Keratinocyte (primary cell): ENCODE data around the gene DAPK2. TPM values are rescaled to one million over a fixed set of nuclear protein-coding genes. Genes with fewer than 3 reads are reported as not detected.

Experiments
- DNase-seq: peaks from one replicate; pipeline ENCODE4 v3.0.0-alpha.2; 2011; ENCODE audit warnings: low read depth, missing footprints, low spot score
- FAIRE-seq: peaks from 2 replicates; lab custom pipeline; 2011; peaks lifted over from hg19 to GRCh38; lab: Jason Lieb, UNC
- H2AFZ ChIP-seq: 2 replicates; pipeline ENCODE4 v1.6.0; 2012; ENCODE audit warnings: low read length, control low read depth, inconsistent platforms; ENCODE audit not compliant: control insufficient read depth
- H3K27ac ChIP-seq: 2 replicates; pipeline ENCODE4 v1.5.1; 2011; ENCODE audit warnings: low read length; ENCODE audit not compliant: control insufficient read depth, insufficient read depth
- H3K27me3 ChIP-seq: 3 replicates; pipeline ENCODE4 v1.6.0; 2011; ENCODE audit warnings: low read length; ENCODE audit not compliant: control insufficient read depth, insufficient read depth; ENCODE audit errors: extremely low read depth
- H3K36me3 ChIP-seq, 2 experiments: 2 replicates in 1 of 2; 3 replicates in 1 of 2; pipeline ENCODE4 v1.5.1; 2011; ENCODE audit warnings: low read length in 2 of 2, mild to moderate bottlenecking in 1 of 2; ENCODE audit not compliant: control insufficient read depth in 2 of 2, insufficient read depth in 2 of 2; ENCODE audit errors: extremely low read depth in 1 of 2
- H3K4me1 ChIP-seq: 3 replicates; pipeline ENCODE4 v1.5.1; 2011; ENCODE audit warnings: low read length; ENCODE audit not compliant: control insufficient read depth, insufficient read depth; ENCODE audit errors: extremely low read depth
- H3K4me2 ChIP-seq: 3 replicates; pipeline ENCODE4 v1.6.0; 2011; ENCODE audit warnings: low read depth, low read length; ENCODE audit not compliant: control insufficient read depth, insufficient read depth; ENCODE audit errors: extremely low read depth
- H3K4me3 ChIP-seq, 3 experiments: fragments of 200-600 bp in 1 of 3; sonication (generic) in 1 of 3; 2 replicates in 2 of 3; 3 replicates in 1 of 3; pipeline ENCODE4 v1.5.1; 2011 to 2016; ENCODE audit warnings: low read length in 3 of 3, mild to moderate bottlenecking in 3 of 3, control low read depth in 2 of 3, inconsistent platforms in 1 of 3, low read depth in 1 of 3, mixed read lengths in 1 of 3, mixed run types in 1 of 3, moderate library complexity in 1 of 3; ENCODE audit not compliant: control insufficient read depth in 2 of 3, insufficient read depth in 2 of 3; ENCODE audit errors: extremely low read depth in 1 of 3
- H3K79me2 ChIP-seq: 2 replicates; pipeline ENCODE4 v1.6.0; 2012; ENCODE audit warnings: low read length; ENCODE audit not compliant: control insufficient read depth, insufficient read depth
- H3K9ac ChIP-seq: 3 replicates; pipeline ENCODE4 v1.6.0; 2011; ENCODE audit warnings: low read length; ENCODE audit not compliant: control insufficient read depth, insufficient read depth; ENCODE audit errors: extremely low read depth
- H3K9me1 ChIP-seq: 3 replicates; pipeline ENCODE4 v1.6.0; 2011; ENCODE audit warnings: low read length; ENCODE audit not compliant: control insufficient read depth, insufficient read depth; ENCODE audit errors: extremely low read depth
- H3K9me3 ChIP-seq: 2 replicates; pipeline ENCODE4 v1.5.1; 2012; ENCODE audit warnings: low read depth, low read length; ENCODE audit not compliant: control insufficient read depth
- H4K20me1 ChIP-seq: 3 replicates; pipeline ENCODE4 v1.6.0; 2011; ENCODE audit warnings: low read length; ENCODE audit not compliant: control insufficient read depth, insufficient read depth; ENCODE audit errors: extremely low read depth
- CTCF ChIP-seq, 3 experiments: IDR thresholded peaks in 1 of 3; conservative IDR thresholded peaks in 1 of 3; optimal IDR thresholded peaks in 1 of 3; 2 replicates in 2 of 3; 3 replicates in 1 of 3; pipeline versions ENCODE3 to v1.5.1; 2011; ENCODE audit warnings: low read length in 3 of 3, mild to moderate bottlenecking in 3 of 3, moderate library complexity in 2 of 3, control low read depth in 1 of 3, inconsistent platforms in 1 of 3; ENCODE audit not compliant: insufficient read depth in 2 of 3; ENCODE audit errors: extremely low read depth in 1 of 3
- EZH2 ChIP-seq: IDR thresholded peaks from one replicate; pipeline ENCODE4 v1.6.1; 2012; ENCODE audit warnings: inconsistent platforms, mild to moderate bottlenecking, low read length, moderate library complexity
- dilution Hi-C: fragments of 300-500 bp; cut with MboI; formaldehyde crosslinking; loops from one replicate; pipeline ENCODE4 v1.7.0; 2020; ENCODE audit warnings: low sequenced_read_pairs; ENCODE audit not compliant: extremely low pct_ligation_motif_present
- polyA plus RNA-seq, 5 experiments: library from polyadenylated mRNA; depleted of rRNA in 3 of 5; stranded (reverse) in 3 of 5; stranded (forward) in 1 of 5; unstranded in 1 of 5; fragments of >200 nt; gene quantifications; 1 replicate in 1 of 5; 2 replicates in 3 of 5; 3 replicates in 1 of 5; pipeline versions ENCODE4 v1.2.1 to v1.2.3, GENCODE V29; 2011 to 2012; ENCODE audit warnings: missing spikeins in 2 of 5, low read depth in 1 of 5, low replicate concordance in 1 of 5

Gene DAPK2
- polyA plus RNA-seq, 1 donor (not counting 4 experiments of a cell fraction or from before 2014, with no cell fraction given): 1.4 TPM

- Histone ChIP-seq H3K9me3 (no peaks in the 10 kb centered on the region), H3K4me2 (no peak overlapping the region), H3K79me2 (no peaks in the 10 kb centered on the region), H3K9ac (no peak overlapping the region), H3K36me3 (no peaks in the 10 kb centered on the region), H4K20me1 (no peaks in the 10 kb centered on the region), H3K4me1 (no peaks in the 10 kb centered on the region), H3K4me3 (no peak overlapping the region), H2AFZ (no peak overlapping the region), H3K27ac (no peak overlapping the region), H3K9me1 (no peaks in the 10 kb centered on the region), H3K27me3 (peaks cover 3% of the 10 kb centered on the region)
- DNase-seq: no peak
- no peak for FAIRE-seq
- dilution Hi-C loops: no loop called here
- TF ChIP-seq EZH2 (no peak), CTCF (optimal IDR thresholded peaks at IDR 0.05 in 1 of 3, IDR thresholded peaks at IDR 0.05 in 1 of 3, conservative IDR thresholded peaks at IDR 0.05 in 1 of 3; ENCODE audit: extremely low read depth in 1 of 3, insufficient read depth in 2 of 3, low read length in 3 of 3) (no peak)
Observed at GRCh38 chr15:63895194-63895593, 151.1 kb downstream of the DAPK2 start.

GRCh38 chr15:63894662-63894949 lies 151.7 kb downstream of the DAPK2 start:
- DNase-seq (no peak), FAIRE-seq (no peak)
- no peaks in the 10 kb centered on the region for H3K4me1 ChIP-seq
- no peak overlapping the region for H3K9ac ChIP-seq
- H3K9me3 ChIP-seq: no peaks in the 10 kb centered on the region
- TF ChIP-seq CTCF (optimal IDR thresholded peaks at IDR 0.05 in 1 of 3, IDR thresholded peaks at IDR 0.05 in 1 of 3, conservative IDR thresholded peaks at IDR 0.05 in 1 of 3; ENCODE audit: extremely low read depth in 1 of 3, insufficient read depth in 2 of 3, low read length in 3 of 3): no peak
- no peak for TF ChIP-seq EZH2
- H3K4me3 ChIP-seq: no peak overlapping the region
- H3K79me2 ChIP-seq: no peaks in the 10 kb centered on the region
- peaks cover 3% of the 10 kb centered on the region for H3K27me3 ChIP-seq
- H3K27ac ChIP-seq: no peak overlapping the region
- no peaks in the 10 kb centered on the region for H3K36me3 ChIP-seq
- dilution Hi-C loops: no loop called here
- no peaks in the 10 kb centered on the region for H4K20me1 ChIP-seq
- no peak overlapping the region for H2AFZ ChIP-seq
- H3K4me2 ChIP-seq: no peak overlapping the region
- no peaks in the 10 kb centered on the region for H3K9me1 ChIP-seq
